ENCODE measurements around the gene CDC37. TPM values are rescaled to one million over a fixed set of nuclear protein-coding genes. Genes with fewer than 3 reads are reported as not detected.
"Not testable (repeated sequence)": the region's sequence is repeated elsewhere in the genome, so short reads cannot be mapped to it uniquely, and the experiment has no call there.

CDC37 gene
- total and polyA plus RNA-seq, 12 donors: 72.8 to 518 (median 117) TPM

GRCh38 chr19:10416083-10416379, 12.7 kb upstream of the CDC37 start:
- 0 to 4% (median 3%) methylated on average over 5 to 9 of the region's 9 CpGs for WGBS, 4 donors
- intact Hi-C loops (cut with DNase I): no loop called here
- H3K4me1 ChIP-seq (replicated peaks in 1 of 2): peaks cover 0 to 20% of the 10 kb centered on the region in 2 donors
- no peaks in the 10 kb centered on the region for H3K36me3 ChIP-seq (replicated peaks in 1 of 2)
- no peak for DNase-seq
- TF ChIP-seq CTCF (IDR thresholded peaks at IDR 0.05) (no peak), POLR2A (IDR thresholded peaks at IDR 0.05) (no peak)
- peaks cover 31% of the 10 kb centered on the region for H3K27me3 ChIP-seq
- H3K9me3 ChIP-seq (replicated peaks in 1 of 3): no peaks in the 10 kb centered on the region
- peak overlapping the region in 2 of 4 donors; percentile 36 to 53 for H3K4me3 ChIP-seq
- peak overlapping the region in 3 of 5 donors; percentile 43 to 73 (median 54) for H3K27ac ChIP-seq

GRCh38 chr19:10412257-10412977, 9.1 kb upstream of the CDC37 start:
- no peak for TF ChIP-seq CTCF (IDR thresholded peaks at IDR 0.05)
- intact Hi-C loops (cut with DNase I): no loop called here
- no peaks in the 10 kb centered on the region for H3K36me3 ChIP-seq (replicated peaks in 1 of 2)
- DNase-seq: no peak
- H3K27me3 ChIP-seq: peaks cover 23% of the 10 kb centered on the region
- H3K27ac ChIP-seq: no peak overlapping the region
- H3K9me3 ChIP-seq (replicated peaks in 1 of 3): no peaks in the 10 kb centered on the region
- no peak overlapping the region for H3K4me3 ChIP-seq
- H3K4me1 ChIP-seq (replicated peaks in 1 of 2): peaks cover 0 to 6% of the 10 kb centered on the region in 2 donors
- WGBS, 4 donors: 63 to 74% (median 70%) methylated on average over 13 of the region's 13 CpGs

- intact Hi-C loops (cut with DNase I); H3K4me1 ChIP-seq (replicated peaks in 1 of 2); H3K4me3 ChIP-seq; H3K9me3 ChIP-seq (replicated peaks in 1 of 3); DNase-seq; H3K27ac ChIP-seq; H3K36me3 ChIP-seq (replicated peaks in 1 of 2): not testable (repeated sequence)
- WGBS, 4 donors: 68 to 79% (median 71%) methylated on average over 5 of the region's 5 CpGs
- H3K27me3 ChIP-seq: peaks cover 16% of the 10 kb centered on the region
Observed at GRCh38 chr19:10411224-10411623, 7.9 kb upstream of the CDC37 start.

- no peak for TF ChIP-seq POLR2A (IDR thresholded peaks at IDR 0.05)
- TF ChIP-seq CTCF (IDR thresholded peaks at IDR 0.05): no peak
- peaks cover 16% of the 10 kb centered on the region for H3K27me3 ChIP-seq
- H3K36me3 ChIP-seq (replicated peaks in 1 of 2): no peaks in the 10 kb centered on the region
- no peaks in the 10 kb centered on the region for H3K9me3 ChIP-seq (replicated peaks in 1 of 3)
- intact Hi-C loops (cut with DNase I): loop anchor here in 1 of 2 donors (10.0 kb wide), 1 partner anchor 166 kb away; no protein-coding TSS in a partner anchor
- no peak overlapping the region for H3K4me3 ChIP-seq
- H3K4me1 ChIP-seq (replicated peaks in 1 of 2): peaks cover 8 to 10% of the 10 kb centered on the region in 2 donors
- DNase-seq: peak in 4 of 7 donors; percentile 48 to 68 (median 60)
- H3K27ac ChIP-seq: peak overlapping the region in 2 of 5 donors; percentile 47 to 76
- WGBS, 4 donors: 49 to 68% (median 57%) methylated on average over 13 to 18 of the region's 18 CpGs
Observed at GRCh38 chr19:10408511-10409283, 5.4 kb upstream of the CDC37 start.

Data from adrenal gland (tissue), 12 donors.